NCI-H2081 (cell line): ENCODE measurements around the gene CCDC24.
A peak's percentile ranks its signal among the peaks of the same experiment; 100 is the strongest.

Experiments
- DNase-seq, 2 experiments: peaks; one replicate each; lab custom pipeline; 2025; lab: John Stamatoyannopoulos, UW

CCDC24 gene

DNA sequence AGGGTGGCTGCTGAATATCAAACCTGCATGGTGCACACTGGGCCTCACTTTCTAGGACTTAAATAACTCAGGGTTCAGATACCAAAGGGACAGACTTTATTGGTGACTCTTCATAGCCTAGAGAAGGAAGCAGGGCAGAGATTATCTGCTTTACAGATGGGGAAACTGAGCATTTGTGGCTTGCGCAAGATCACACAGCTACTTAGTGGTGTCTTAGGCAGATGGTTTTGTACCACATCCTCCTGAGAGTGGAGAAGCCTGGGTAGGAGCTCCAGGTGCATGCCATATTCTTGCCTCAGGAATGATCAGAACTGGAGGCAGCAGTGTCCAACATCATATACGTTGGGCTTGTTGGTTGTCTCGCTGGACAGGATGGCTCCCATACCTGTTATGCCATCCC, 28.4 kb upstream of the CCDC24 start:
- DNase-seq: no peak

DNA sequence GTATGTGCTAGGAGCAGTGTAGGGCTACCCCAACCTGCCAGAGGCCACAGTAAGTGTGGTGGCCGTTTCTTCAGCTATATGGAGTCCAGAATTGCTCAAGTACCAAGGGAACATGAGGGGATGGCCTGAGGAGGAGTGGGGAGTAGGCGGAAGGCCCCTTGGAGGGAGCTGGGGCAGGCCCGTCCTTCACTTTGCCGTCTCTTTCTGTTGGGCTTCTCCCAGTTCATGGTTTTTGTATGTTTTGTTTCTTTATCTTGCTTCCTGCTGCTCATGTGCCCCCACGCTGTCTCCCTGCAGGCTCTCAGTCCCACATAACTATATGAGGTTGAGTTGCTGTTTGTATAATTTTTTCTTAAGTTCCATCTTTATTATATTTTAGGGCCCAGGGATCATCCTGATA, 27.5 kb upstream of the CCDC24 start:
- no peak for DNase-seq

DNA sequence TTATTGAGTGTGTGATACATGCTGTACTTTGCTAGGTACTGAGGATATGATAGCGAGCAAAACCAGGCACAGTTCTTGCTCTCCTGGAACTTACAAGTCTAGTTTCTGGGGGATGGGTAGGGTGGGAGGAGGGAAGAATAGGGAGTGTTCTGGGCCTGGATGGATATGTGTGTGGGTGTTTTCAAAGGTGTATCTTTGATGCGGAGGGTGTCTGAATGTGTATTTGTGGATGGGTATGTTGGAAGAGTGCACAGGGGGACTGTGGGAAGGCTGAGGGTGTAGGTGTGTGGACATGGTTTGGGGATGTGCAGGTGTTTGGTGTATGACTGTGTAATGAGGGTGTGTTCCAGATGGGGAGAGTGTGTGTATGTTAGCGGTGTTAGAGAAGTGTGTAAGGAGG, 26.1 kb upstream of the CCDC24 start:
- DNase-seq: no peak

DNA sequence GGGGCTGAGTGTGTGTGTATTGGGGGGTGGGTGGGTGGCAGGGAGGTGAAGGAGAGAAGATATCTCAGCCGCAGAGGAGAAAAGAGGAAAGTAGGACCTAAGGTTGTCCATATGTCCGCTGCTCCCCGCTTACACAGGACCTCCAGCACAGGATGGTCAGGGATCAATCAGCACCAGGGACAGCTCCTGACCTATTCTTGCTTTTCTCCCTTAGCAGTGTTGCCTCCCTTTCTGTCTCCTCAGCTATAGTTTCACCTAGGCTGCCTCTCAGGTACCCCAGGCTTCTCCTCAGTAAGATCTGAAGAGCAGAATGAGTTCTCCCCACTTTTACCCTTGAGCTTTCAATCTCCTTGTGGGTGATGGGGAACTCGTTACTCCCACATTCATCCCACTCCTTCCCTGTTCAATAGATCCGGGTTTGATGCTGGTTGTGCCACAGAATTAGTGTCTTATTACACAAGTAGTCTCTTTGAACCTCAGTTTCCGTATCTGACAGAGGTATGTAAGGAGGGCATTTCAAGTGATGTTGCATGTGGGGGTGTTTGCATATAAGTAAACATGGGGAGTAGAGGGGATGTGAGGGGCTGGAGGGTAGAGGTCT, 23.0 kb upstream of the CCDC24 start:
- DNase-seq: no peak

DNA sequence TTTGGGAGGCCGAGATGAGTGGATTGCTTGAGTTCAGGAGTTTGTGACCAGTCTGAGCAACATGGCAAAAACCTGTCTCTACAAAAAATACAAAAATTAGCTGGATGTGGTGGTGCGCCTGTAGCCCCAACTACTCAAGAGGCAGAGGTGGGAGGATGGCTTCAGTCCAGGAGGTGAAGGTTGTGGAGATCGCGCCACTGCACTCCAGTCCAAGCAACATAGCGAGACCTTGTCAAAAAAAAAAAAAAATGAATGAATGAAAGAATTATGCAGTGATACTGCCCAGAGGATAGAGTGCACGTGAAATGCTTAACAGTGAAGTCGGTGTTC, 22.0 kb upstream of the CCDC24 start:
- DNase-seq: no peak

DNA sequence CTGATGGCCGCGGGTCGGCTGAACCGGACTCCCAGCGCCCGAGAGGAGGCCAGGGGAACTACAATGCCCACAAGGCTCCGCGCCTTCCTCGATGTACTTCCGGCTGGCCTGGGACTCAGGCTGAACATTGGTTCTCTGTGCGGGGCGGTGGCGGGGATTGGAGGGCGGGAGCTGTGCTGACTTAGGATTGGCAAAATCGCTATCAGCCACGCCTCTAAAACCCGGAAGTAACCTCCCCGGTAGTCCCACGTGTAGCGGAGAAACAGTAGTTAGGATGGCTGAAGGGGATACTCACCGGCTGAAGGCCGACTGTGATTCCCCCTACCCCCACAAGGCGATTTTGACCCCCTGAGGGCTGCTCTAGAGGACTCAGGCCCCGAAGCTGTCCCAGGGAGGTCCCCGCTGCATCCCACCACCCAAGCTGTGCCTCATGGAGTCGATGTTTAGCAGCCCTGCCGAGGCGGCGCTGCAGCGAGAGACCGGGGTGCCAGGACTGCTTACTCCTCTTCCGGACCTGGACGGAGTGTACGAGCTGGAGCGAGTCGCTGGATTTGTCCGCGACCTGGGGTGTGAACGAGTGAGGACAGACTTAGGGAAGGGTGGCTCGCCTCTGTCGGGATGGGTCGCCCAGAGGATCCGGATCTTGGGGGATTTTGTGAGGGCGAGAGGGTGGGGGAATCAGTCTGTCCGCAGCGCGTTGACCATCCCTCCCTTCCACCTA, 21.5 kb upstream of the CCDC24 start, which contains the start of gene DPH2:
DPH2 (plus strand) TSS at position 265 of the 721 bp plus-strand sequence; CDS start at position 431, 166 bp downstream.
- DNase-seq: peak; percentile 99 to 100

DNA sequence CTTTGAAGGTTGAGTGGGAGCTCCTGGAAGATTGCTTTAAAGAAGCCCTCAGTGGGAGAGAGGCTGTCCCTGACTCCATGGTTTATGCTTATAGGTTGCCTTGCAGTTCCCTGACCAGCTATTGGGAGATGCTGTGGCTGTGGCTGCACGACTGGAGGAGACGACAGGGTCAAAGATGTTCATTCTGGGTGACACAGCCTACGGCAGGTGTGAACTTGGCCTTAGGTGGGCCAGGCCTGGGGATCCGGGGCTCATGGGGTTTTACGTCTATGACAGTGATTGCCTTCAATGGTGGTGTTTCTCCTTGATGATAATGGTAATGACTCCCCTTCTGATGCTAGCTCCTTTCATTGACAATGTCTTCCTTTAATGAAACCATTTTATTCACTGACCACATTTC, 20.9 kb upstream of the CCDC24 start:
- no peak for DNase-seq

DNA sequence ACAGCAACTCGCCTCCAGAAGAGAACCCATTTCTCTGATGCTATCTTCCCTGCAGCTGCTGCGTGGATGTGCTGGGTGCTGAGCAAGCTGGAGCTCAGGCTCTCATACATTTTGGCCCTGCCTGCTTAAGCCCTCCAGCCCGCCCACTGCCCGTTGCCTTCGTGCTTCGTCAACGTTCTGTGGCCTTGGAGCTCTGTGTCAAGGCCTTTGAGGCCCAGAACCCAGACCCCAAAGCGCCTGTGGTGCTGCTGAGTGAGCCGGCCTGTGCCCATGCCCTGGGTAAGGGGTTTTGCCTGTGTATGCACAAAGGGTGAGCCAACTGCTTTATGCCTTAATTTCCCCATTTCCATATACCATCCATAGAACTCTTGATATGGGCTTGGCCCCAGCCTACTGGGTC, 20.5 kb upstream of the CCDC24 start:
- DNase-seq: no peak

DNA sequence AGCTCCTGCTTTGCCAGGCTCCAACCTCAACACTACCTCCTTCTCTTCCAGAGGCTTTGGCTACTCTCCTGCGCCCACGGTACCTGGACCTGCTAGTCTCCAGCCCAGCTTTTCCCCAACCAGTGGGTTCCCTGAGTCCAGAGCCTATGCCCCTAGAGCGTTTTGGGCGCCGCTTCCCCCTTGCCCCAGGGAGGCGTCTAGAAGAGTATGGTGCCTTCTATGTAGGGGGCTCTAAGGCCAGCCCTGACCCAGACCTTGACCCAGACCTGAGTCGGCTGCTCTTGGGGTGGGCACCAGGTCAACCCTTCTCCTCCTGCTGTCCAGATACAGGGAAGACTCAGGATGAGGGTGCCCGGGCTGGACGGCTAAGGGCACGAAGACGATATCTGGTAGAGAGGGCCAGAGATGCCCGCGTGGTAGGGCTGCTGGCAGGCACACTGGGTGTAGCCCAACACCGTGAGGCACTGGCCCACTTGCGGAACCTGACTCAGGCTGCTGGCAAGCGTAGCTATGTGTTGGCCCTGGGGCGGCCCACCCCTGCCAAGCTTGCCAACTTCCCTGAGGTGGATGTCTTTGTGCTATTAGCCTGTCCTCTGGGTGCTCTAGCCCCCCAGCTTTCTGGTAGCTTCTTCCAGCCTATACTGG, 19.9 kb upstream of the CCDC24 start:
- DNase-seq: no peak

DNA sequence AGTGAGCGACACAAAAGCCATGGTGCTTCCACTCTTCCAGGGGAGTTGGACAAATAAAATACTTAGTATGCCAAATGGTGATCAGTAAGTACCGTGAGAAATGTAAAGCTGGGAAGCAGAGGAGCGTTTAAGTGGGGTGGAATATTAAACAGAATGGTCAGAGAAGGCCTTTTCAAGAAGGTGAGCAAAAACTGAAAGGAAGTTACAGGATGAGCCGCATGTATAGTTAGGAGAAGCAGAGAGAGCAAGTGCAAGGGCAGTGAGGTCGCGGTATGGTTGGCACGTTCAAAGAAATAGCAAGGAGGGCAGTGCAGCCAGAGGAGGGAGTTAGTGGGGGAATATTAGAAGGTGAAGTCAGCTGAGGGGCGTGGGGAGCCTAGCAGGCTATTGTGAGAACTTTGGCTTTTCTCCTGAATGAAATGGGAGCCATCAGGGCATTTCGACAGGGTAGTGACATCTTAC, 17.4 kb upstream of the CCDC24 start:
- DNase-seq: no peak

DNA sequence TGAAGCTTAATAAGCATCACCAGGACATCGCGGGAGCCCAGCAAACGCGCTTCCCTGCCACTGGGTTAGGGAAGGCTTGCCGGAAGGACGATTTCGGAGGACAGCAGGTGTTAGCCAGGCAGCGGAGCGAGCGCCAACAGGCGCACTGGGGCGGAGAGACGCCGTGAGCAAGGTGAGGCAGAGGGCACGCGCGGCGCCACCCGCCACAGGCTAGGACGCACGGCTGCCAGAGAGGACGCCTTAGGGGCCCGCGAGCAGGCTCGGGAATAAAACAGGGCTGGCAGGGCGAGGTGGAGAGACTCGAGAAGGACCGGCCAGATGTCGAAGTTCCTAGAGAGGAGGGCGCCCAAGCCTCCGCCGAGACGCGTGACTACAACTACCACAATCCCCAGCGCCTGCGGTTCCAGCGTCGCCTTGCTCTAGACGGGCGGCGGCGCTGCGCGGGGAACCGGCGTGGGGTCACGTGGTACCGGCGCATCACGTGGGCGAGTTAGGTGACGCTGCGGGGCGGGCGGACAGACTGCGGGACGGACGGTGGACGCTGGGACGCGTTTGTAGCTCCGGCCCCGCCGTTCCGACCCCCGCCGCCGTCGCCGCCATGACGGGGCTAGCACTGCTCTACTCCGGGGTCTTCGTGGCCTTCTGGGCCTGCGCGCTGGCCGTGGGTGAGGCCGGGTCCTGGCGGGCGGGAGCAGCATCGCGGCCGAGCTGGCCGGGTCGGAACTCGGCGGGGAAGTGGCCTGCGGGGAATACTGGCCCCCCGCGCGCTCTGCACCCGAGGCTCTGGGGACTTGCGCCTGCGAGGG, 16.8 kb upstream of the CCDC24 start, which contains the start of gene ATP6V0B:
ATP6V0B (plus strand) TSS at position 518 of the 806 bp plus-strand sequence; CDS start at position 599, 81 bp downstream.
- DNase-seq: peak; percentile 98

DNA sequence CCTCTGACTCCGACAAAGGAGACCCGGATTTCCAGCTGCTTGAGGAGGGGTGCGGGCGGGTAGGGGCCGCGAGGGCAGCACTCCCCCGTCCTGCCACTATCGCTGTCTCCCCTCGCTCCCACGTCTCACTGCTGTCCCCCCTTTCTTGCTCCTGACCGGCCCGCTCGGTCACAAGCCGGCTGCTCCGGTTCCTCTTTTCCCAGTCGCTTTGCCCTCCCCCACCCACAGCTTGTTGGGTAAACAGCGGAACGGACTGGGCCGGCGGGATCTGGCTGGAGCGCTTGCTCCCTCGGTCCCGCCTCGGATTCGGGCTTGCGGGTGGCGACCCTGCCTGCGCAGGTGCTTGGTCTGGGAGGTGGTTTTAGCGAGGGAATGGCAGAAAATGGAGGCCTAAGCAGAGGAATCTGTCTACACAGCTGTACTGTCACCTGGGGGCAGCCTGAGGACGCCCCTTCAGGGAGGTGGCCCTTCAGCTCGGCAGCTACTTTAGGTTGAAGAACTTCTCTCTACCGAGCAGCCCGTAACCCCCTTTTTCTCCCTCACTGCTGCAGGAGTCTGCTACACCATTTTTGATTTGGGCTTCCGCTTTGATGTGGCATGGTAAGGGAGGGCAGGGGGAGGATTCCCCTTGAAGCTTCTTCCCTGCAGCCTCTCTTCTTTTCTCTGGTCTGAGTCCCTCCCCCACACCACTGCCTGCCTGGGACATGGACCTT, 16.0 kb upstream of the CCDC24 start:
- DNase-seq: peak in 1 of 2 experiments; percentile 20

DNA sequence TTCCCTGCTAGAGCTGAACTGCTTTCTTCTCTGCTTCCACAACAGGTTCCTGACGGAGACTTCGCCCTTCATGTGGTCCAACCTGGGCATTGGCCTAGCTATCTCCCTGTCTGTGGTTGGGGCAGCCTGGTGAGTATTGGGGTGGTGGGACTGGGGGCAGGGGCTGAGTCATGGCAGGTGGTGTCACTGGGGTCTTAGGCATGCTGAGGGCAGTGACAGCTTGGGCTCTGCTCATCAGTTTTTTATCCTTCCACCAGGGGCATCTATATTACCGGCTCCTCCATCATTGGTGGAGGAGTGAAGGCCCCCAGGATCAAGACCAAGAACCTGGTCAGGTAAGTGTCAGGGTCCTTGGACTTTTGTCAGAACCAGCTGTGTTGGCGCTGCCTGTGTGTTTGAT, 15.4 kb upstream of the CCDC24 start:
- DNase-seq: no peak

DNA sequence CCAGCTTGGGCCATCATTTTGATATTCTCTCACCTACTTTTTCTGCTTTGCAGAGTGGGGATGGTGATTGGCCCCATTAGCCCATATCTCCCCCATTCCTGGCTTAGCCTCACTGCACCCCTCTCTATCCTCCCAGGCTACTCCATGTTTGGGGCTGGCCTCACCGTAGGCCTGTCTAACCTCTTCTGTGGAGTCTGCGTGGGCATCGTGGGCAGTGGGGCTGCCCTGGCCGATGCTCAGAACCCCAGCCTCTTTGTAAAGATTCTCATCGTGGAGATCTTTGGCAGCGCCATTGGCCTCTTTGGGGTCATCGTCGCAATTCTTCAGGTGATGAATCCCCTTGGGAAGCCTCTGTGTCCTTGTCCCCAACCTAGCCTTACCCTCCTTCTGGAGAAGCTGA, 14.5 kb upstream of the CCDC24 start:
- DNase-seq: no peak

DNA sequence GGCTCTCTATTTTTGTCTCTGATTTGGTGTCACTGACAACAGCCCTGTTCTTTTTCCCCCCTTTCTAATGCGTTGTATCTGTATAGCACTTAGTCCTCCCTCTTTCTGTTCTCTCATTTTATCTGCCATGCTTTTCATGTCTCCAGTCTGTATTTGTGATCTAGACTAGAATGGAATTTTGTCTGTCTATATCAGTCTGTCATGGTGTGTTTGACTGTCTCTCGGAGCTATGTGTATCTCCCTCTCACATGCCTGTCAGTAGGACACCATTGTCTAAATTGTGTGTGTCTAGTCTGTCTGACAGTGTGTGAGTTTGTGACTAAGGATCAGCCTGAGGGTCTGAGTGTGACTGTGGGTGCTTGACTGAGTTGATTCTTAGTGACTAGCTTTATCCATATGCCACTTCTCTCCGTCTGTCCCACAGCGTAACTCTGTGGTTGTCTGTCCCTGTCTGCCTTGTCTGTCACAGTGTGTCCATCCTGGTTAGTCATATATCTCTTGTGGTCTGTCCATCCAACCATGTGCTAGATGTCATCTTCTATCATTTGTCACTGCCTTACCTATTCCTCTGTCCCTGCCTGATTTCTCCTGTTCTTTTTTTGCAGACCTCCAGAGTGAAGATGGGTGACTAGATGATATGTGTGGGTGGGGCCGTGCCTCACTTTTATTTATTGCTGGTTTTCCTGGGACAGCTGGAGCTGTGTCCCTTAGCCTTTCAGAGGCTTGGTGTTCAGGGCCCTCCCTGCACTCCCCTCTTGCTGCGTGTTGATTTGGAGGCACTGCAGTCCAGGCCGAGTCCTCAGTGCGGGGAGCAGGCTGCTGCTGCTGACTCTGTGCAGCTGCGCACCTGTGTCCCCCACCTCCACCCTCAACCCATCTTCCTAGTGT, 13.8 kb upstream of the CCDC24 start:
- no peak for DNase-seq

DNA sequence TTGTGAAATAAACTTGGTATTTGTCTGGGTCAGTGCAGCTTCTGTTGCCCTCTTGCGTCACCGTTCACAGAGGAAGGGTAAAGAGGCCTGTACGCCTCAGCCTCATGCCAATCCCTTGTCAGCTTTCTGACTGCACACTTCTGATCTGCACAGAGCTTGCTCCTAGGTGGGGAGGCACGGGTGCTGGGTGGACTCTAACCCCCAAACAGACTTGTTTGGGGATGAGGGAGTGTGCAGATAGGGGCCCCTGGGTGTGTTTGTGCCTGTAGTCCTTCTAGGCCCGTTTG, 13.2 kb upstream of the CCDC24 start:
- no peak for DNase-seq

DNA sequence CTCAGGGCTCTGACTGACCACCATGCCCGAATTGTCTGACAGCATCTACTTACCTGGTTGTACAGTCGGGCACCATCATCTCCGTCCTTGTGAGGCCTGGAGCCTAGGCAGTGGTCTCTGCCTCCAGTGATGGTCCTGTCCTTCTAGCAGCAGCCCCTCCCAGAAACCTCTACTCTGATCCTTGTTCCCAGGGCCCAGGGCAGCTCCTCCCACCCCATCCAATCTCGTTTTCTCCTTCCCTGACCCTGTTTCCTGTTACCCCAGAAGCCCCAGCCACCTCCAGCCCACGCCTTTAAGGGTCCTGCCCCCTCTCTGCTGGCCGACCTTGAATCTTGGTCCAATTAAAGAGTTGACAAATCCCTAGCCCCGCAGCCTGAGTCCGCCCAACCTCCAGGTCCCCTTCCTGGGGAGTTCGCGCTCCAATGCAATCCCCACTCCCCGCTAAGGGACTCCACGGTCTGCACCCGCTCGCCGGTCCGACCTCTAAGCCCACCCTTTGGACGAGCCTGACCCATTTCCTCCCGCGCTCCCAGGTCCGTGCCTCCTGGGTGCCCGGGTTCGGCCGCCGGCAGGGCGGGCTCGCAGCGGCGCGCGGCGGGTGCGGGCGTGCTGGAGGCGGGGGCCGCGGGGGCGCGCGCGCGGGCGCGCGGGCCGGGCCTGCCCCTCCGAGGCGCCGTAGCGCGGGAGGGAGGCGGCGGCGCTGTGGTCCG, 12.7 kb upstream of the CCDC24 start, which contains the start of gene B4GALT2:
B4GALT2 (plus strand) TSS at position 660 of the 710 bp plus-strand sequence. CDS start 1,951 bp downstream, outside the sequence.
- peak; percentile 56 to 73 for DNase-seq

DNA sequence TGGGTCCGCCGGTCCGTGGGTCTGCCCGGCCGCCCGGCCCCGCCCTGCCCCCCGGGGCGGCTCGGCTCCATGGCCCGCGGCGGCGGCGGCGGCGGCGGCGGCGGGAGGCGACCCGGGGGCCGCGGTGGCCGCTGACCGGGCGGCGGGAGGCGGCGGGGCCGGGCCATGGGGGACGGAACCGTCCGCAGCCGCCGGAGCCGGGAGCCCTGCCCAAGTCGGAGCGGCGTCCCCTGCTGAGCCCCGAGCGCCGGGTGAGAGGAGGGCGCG, 12.2 kb upstream of the CCDC24 start:
- DNase-seq: no peak

DNA sequence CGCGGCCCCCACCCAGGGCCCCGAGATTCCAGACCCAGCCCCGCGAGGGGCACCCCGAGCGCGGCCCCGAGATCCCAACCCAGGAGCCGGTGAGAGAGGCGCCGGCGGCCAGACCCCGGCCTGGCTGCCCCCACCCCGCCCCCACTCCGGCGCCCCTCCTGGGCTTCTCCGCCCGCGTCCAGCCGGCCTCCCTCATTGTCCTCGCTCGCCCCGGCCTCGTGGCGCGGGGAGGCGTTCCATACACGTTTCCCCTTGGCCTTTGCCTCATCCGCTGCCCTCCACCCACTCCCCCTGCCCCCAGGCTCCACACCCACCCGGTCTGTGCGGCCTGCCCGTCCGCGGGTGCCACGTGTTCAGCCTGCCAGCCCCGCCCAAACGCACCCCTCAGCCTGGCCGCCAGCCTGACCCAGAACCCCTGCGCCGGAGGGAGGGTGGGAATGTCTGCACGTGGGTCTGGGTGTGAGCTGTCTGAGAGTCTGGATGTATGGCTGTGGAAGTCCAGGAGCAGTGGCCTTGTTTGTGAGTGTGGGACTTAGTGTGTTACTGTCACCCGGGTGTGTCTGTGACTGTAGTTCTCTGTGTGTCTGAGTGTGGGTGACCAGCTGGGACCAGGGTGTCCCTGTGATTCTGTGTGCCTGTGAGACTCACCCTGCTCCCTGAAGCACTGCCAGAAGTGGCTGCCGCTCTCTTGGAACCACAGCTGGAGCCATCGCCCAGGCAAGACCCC, 11.7 kb upstream of the CCDC24 start:
- DNase-seq: peak; percentile 16 to 44
